Smooth muscle cell (in vitro differentiated cells): ENCODE results near the gene SLC2A10. TPM values are rescaled to one million over a fixed set of nuclear protein-coding genes. Genes with fewer than 3 reads are reported as not detected.

Experiments
- DNase-seq: peaks from one replicate; lab custom pipeline; 2025; ENCODE audit not compliant: unreplicated experiment; lab: John Stamatoyannopoulos, UW
- H2AFZ ChIP-seq: fragments of 200-600 bp; sonication (generic); 2 replicates; pipeline ENCODE4 v1.6.0; 2016; ENCODE audit warnings: antibody characterized with exemption, low read depth, mild to moderate bottlenecking
- H3F3A ChIP-seq: fragments of 200-600 bp; sonication (generic); 2 replicates; pipeline ENCODE4 v1.6.0; 2017; ENCODE audit warnings: antibody characterized with exemption, low read depth
- H3K27ac ChIP-seq: fragments of 200-600 bp; sonication (generic); 2 replicates; pipeline ENCODE4 v1.5.1; 2016; ENCODE audit warnings: low read depth, mild to moderate bottlenecking
- H3K27me3 ChIP-seq: fragments of 200-600 bp; sonication (generic); 2 replicates; pipeline ENCODE4 v1.6.1; 2016; ENCODE audit warnings: low read depth, mild to moderate bottlenecking
- H3K36me3 ChIP-seq: fragments of 200-600 bp; sonication (generic); 2 replicates; pipeline ENCODE4 v1.5.1; 2016; ENCODE audit warnings: low read depth
- H3K4me1 ChIP-seq: fragments of 200-600 bp; sonication (generic); 2 replicates; pipeline ENCODE4 v1.5.1; 2016; ENCODE audit warnings: low read depth
- H3K4me2 ChIP-seq: fragments of 200-600 bp; sonication (generic); 2 replicates; pipeline ENCODE4 v1.6.0; 2016; ENCODE audit warnings: mild to moderate bottlenecking
- H3K4me3 ChIP-seq: fragments of 200-600 bp; sonication (generic); 2 replicates; pipeline ENCODE4 v1.5.1; 2016; ENCODE audit warnings: mild to moderate bottlenecking
- H3K79me2 ChIP-seq: fragments of 200-600 bp; sonication (generic); 2 replicates; pipeline ENCODE4 v1.6.0; 2016; ENCODE audit warnings: low read depth, mild to moderate bottlenecking
- H3K9ac ChIP-seq: fragments of 200-600 bp; sonication (generic); 2 replicates; pipeline ENCODE4 v1.6.0; 2016; ENCODE audit warnings: low read depth
- H3K9me3 ChIP-seq: fragments of 200-600 bp; sonication (generic); replicated peaks from 2 replicates; pipeline ENCODE4 v1.5.1; 2016; ENCODE audit warnings: low read depth
- H4K20me1 ChIP-seq: fragments of 200-600 bp; sonication (generic); 2 replicates; pipeline ENCODE4 v1.6.0; 2016; ENCODE audit warnings: low read depth
- CTCF ChIP-seq: fragments of 200-600 bp; sonication (generic); IDR thresholded peaks from 2 replicates; pipeline ENCODE4 v1.5.1; 2017; ENCODE audit warnings: borderline replicate concordance, mild to moderate bottlenecking, antibody characterized with exemption; ENCODE audit not compliant: insufficient read depth, poor library complexity, severe bottlenecking
- WGBS: methylation state at CpG from one replicate; pipeline ENCODE4 v1.1.7; 2016; ENCODE audit warnings: low lambda C conversion rate; 5-methylcytosine and 5-hydroxymethylcytosine counted together
- polyA plus RNA-seq: library from polyadenylated mRNA; unstranded; fragments of >200 nt; fragmentation: Nextera tagmentation; extraction: Ambion mirVana; gene quantifications from 2 replicates; pipeline ENCODE4 v1.2.1, GENCODE V29; 2016
- total RNA-seq: library from RNA; depleted of rRNA; stranded (reverse); fragments of >200 nt; gene quantifications from 2 replicates; pipeline ENCODE4 v1.2.3, GENCODE V29; 2014

SLC2A10 gene
- total and polyA plus RNA-seq, 2 experiments from 2014 or later = 40.5 to 43.7 TPM

- Histone ChIP-seq H3K4me3 (no peak overlapping the region), H3K36me3 (peaks cover 14% of the 10 kb centered on the region), H3K27me3 (no peaks in the 10 kb centered on the region), H2AFZ (no peak overlapping the region), H3F3A (no peaks in the 10 kb centered on the region), H3K9me3 (no peaks in the 10 kb centered on the region), H3K9ac (no peak overlapping the region), H3K4me1 (no peaks in the 10 kb centered on the region), H3K4me2 (no peak overlapping the region), H3K79me2 (no peaks in the 10 kb centered on the region), H3K27ac (no peak overlapping the region), H4K20me1 (no peaks in the 10 kb centered on the region)
- no peak for TF ChIP-seq CTCF
- no peak for DNase-seq
- WGBS = 94% methylated on average over 3 of the region's 3 CpGs
Measured at GRCh38 chr20:46665602-46666001, 43.8 kb upstream of the SLC2A10 start.

DNA sequence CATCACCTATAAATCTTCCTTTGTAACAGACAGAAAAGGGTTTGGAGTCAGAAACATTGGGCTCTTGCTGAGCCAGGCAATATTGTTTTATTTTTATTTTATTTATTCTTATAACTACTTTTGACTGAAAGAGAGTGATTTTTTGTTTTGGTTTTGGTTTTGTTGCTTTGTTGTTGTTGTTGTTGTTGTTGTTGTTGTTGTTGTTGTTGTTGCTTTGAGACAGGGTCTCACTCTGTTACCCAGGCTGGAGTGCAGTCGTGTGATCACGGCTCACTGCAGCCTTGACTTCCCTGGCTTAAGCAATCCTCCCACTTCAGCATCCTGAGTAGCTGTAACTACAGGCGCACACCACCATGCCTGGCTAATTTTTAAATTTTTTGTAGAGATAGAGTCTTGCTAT, 43.1 kb upstream of the SLC2A10 start:
- Histone ChIP-seq H3K27me3 (no peaks in the 10 kb centered on the region), H3K27ac (no peak overlapping the region), H3K4me2 (no peak overlapping the region), H3K4me3 (no peak overlapping the region), H4K20me1 (no peaks in the 10 kb centered on the region), H3K9ac (no peak overlapping the region), H3K9me3 (no peaks in the 10 kb centered on the region), H3K36me3 (peaks cover 9% of the 10 kb centered on the region), H3K79me2 (no peaks in the 10 kb centered on the region), H3K4me1 (no peaks in the 10 kb centered on the region), H3F3A (no peaks in the 10 kb centered on the region), H2AFZ (no peak overlapping the region)
- TF ChIP-seq CTCF = no peak
- WGBS = 97% methylated on average over 3 of the region's 3 CpGs
- DNase-seq = no peak

GRCh38 chr20:46666818-46667515, 42.5 kb upstream of the SLC2A10 start:
- Histone ChIP-seq H3K27me3 (no peaks in the 10 kb centered on the region), H3K27ac (no peak overlapping the region)
- 96% methylated on average over 6 of the region's 6 CpGs for WGBS

More at GRCh38 chr20:46666818-46667515, 42.5 kb upstream of the SLC2A10 start:
- Histone ChIP-seq H2AFZ (no peak overlapping the region), H3K4me3 (no peak overlapping the region), H3F3A (no peaks in the 10 kb centered on the region), H3K4me1 (no peaks in the 10 kb centered on the region), H3K9ac (no peak overlapping the region), H4K20me1 (no peaks in the 10 kb centered on the region), H3K36me3 (peaks cover 7% of the 10 kb centered on the region), H3K79me2 (no peaks in the 10 kb centered on the region), H3K4me2 (no peak overlapping the region), H3K9me3 (no peaks in the 10 kb centered on the region)
- DNase-seq = no peak
- no peak for TF ChIP-seq CTCF
